HFF-Myc (cell line): ENCODE measurements around the gene ARHGEF10L.

ENCODE experiments used
- DNase-seq: peaks from one replicate; pipeline ENCODE4 v3.0.0-alpha.2; 2011; ENCODE audit warnings: low read depth; ENCODE audit errors: extremely low read depth
- H3K4me3 ChIP-seq: replicated peaks from 2 replicates; pipeline ENCODE4 v1.5.1; 2011; ENCODE audit warnings: low read depth, mild to moderate bottlenecking, control low read depth, low read length
- CTCF ChIP-seq: IDR thresholded peaks from 2 replicates; pipeline ENCODE4 v1.5.1; 2012; ENCODE audit warnings: mild to moderate bottlenecking, low read depth, low read length, control low read depth; ENCODE audit errors: missing control alignments

Gene ARHGEF10L

GRCh38 chr1:17731460-17731859, 192.0 kb downstream of the ARHGEF10L start:
- no peak for DNase-seq
- H3K4me3 ChIP-seq, result no peak overlapping the region

DNA sequence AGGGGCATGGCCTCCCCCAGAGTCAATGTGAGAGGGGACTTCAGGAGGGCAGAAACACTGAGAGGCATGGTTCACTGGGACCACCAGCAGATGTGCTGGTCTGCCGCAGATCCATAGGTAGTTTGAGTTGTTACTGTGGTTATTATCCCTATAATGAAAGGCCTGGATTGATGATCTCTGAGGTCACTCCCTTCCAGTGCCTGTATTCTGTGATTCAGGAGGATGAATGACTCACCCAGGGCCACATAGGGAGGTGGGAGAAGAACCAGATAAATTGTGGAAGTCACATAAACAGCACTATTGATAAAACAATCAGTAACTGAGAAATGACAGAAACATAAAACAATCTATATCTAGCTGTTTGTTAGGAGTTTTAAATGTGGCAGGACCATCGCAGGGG, 193.0 kb downstream of the ARHGEF10L start:
- no peak for TF ChIP-seq CTCF
- H3K4me3 ChIP-seq, result no peak overlapping the region
- DNase-seq, result no peak

More at GRCh38 chr1:17731460-17731859, 192.0 kb downstream of the ARHGEF10L start:
- no peak for TF ChIP-seq CTCF

- H3K4me3 ChIP-seq, result no peak overlapping the region
- DNase-seq, result no peak
- TF ChIP-seq CTCF, result no peak
These were observed 194.2 kb downstream of the ARHGEF10L start for GRCh38 chr1:17733661-17734060.

GRCh38 chr1:17734609-17735008, 195.1 kb downstream of the ARHGEF10L start:
- H3K4me3 ChIP-seq, result no peak overlapping the region
- no peak for TF ChIP-seq CTCF
- DNase-seq, result no peak

GRCh38 chr1:17735348-17735747, 195.8 kb downstream of the ARHGEF10L start:
- DNase-seq, result no peak
- TF ChIP-seq CTCF, result no peak
- no peak overlapping the region for H3K4me3 ChIP-seq

DNA sequence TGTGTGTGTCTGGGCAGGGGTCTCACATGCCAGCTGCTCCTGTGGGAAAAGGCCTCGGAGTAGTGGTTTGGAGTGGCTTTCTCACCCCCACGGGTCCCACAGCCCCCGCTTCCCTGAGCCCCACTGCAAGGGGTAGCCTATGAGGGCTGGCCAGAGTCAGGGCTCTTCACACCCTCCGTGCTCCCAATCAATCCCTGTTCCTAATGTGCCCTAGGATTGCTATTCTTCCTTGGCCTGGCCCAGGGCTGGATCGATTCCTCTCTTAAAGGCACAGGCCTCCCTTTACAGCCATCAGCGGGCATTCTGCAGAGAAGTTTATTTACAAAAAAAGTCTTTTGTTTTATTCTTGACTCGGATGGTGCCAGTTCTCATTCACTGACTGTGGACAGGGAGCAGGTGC, 196.3 kb downstream of the ARHGEF10L start:
- no peak overlapping the region for H3K4me3 ChIP-seq
- DNase-seq, result no peak
- no peak for TF ChIP-seq CTCF

GRCh38 chr1:17736625-17737024, 197.1 kb downstream of the ARHGEF10L start:
- no peak for TF ChIP-seq CTCF
- H3K4me3 ChIP-seq, result no peak overlapping the region
- no peak for DNase-seq
